ENCODE data around the gene NBPF14. TPM values are rescaled to one million over a fixed set of nuclear protein-coding genes. Genes with fewer than 3 reads are reported as not detected.
"Not testable (repeated sequence)": the region's sequence is repeated elsewhere in the genome, so short reads cannot be mapped to it uniquely, and the experiment has no call there.

NBPF14 gene
- total and polyA plus RNA-seq, 8 donors = 16.8 to 21.6 (median 19.2) TPM

DNA sequence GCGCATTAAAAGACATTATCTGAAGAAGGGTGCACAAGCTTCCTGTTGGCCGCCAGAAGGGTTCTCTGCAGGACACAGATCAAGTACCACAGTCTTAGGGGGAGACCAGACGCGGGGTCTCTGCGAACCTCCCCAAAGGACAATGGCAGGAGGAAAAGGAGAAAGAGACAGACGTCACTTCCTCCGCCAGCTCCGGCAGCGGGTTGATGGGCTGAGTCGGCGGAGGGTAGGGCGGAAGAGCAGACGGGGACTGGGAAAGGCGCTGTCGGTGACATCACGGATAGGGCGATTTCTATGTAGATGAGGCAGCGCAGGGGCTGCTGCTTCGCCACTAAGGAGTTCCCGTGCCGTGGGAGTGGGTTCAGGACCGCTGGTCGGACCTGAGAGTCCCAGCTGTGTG lies 73.7 kb downstream of the NBPF14 start:
- H3K27me3 ChIP-seq; intact Hi-C loops (cut with DNase I); H3K9me3 ChIP-seq; H3K36me3 ChIP-seq; H3K4me1 ChIP-seq: not testable (repeated sequence)
- Histone ChIP-seq H3K4me3 (peak overlapping the region in 1 of 2 donors; percentile 28), H3K27ac (peak overlapping the region in 1 of 2 donors; percentile 74)
- peak; percentile 82 for ATAC-seq
- peak; percentile 74 to 95 (median 88) for DNase-seq

DNA sequence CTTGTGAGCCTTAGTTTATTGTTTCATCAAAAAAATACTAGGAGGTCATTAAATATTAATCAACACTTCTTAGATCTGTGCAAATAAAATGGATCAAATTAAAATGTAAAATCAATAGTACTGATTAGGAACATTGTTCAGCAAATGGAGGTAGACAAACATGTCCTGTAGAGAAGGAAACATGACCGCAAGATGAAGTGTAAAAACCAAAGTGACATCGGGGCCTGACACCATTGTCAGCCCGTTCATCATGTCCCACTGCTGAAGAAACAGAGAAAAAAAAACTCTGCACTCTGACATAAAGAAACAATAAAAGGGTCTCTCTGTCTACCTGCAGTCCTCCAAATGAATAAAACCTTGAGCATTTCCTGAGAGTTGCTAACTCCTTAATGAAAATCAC lies 81.5 kb downstream of the NBPF14 start:
- H3K27me3 ChIP-seq; H3K27ac ChIP-seq; H3K9me3 ChIP-seq; DNase-seq; intact Hi-C loops (cut with DNase I); H3K4me3 ChIP-seq; ATAC-seq; H3K36me3 ChIP-seq; H3K4me1 ChIP-seq: not testable (repeated sequence)

GRCh38 chr1:148512571-148513184 lies 83.1 kb downstream of the NBPF14 start:
- H3K4me1 ChIP-seq; H3K9me3 ChIP-seq; H3K27ac ChIP-seq; ATAC-seq; intact Hi-C loops (cut with DNase I); H3K4me3 ChIP-seq; H3K36me3 ChIP-seq; H3K27me3 ChIP-seq; DNase-seq: not testable (repeated sequence)

- H3K36me3 ChIP-seq; H3K27ac ChIP-seq; H3K4me1 ChIP-seq; H3K9me3 ChIP-seq; H3K27me3 ChIP-seq; DNase-seq; H3K4me3 ChIP-seq; intact Hi-C loops (cut with DNase I); ATAC-seq: not testable (repeated sequence)
Measured at GRCh38 chr1:148493933-148494332, 101.9 kb downstream of the NBPF14 start.

- H3K9me3 ChIP-seq; H3K4me3 ChIP-seq; DNase-seq; H3K27me3 ChIP-seq; H3K27ac ChIP-seq; intact Hi-C loops (cut with DNase I); H3K4me1 ChIP-seq; ATAC-seq; H3K36me3 ChIP-seq: not testable (repeated sequence)
Measured at GRCh38 chr1:148483029-148483428, 112.8 kb downstream of the NBPF14 start, which contains the start of gene PPIAL4G. TSS of gene PPIAL4G (minus strand) at chr1:148483302. CDS start at chr1:148483252, 50 bp downstream.

Other genes with a start within 250 kb of the NBPF14 start
- gene PPIAL4G, start 112.7 kb downstream of the NBPF14 start, total RNA-seq = under 1 TPM in 1 of 2 donors, not detected in 1; 0.24 TPM
- under 1 TPM; 0.10 to 0.21 (median 0.17) TPM for gene PPIAL4G, start 112.7 kb downstream of the NBPF14 start, polyA plus RNA-seq (ENCODE audit: insufficient read length in 6 of 6)
- gene NUDT4B, start 152.8 kb upstream of the NBPF14 start, total RNA-seq = 1 to 10 TPM in 1 of 2 donors, under 1 TPM in 1; 0.90 to 2.5 TPM
- 1 to 10 TPM in 2 of 6 donors, under 1 TPM in 3, not detected in 1; 0.32 to 1.4 (median 0.74) TPM for gene NUDT4B, start 152.8 kb upstream of the NBPF14 start, polyA plus RNA-seq (ENCODE audit: insufficient read length in 6 of 6)
- gene PDE4DIP, start 248.4 kb upstream of the NBPF14 start, total RNA-seq = 100 to 1,000 TPM; 132 to 139 TPM
- gene PDE4DIP, start 248.4 kb upstream of the NBPF14 start, polyA plus RNA-seq (ENCODE audit: insufficient read length in 6 of 6) = 10 to 100 TPM; 46.3 to 79.0 (median 53.0) TPM